Skin epidermis (tissue), 12 donors: ENCODE results near the gene ABAT.
"Not testable (repeated sequence)": the region's sequence is repeated elsewhere in the genome, so short reads cannot be mapped to it uniquely, and the experiment has no call there.

Experiments
- H3K27ac ChIP-seq, 21 experiments: fragments of 200-600 bp; sonication (generic) in 11 of 21; one replicate each; pipeline ENCODE4 v1.5.0; 2020; ENCODE audit warnings: mild to moderate bottlenecking in 3 of 21, inconsistent platforms in 2 of 21, moderate library complexity in 2 of 21
- H3K4me3 ChIP-seq, 7 experiments: fragments of 200-600 bp; sonication (generic) in 2 of 7; one replicate each; pipeline ENCODE4 v1.5.0; 2020; ENCODE audit warnings: inconsistent platforms in 2 of 7, mild to moderate bottlenecking in 2 of 7, moderate library complexity in 1 of 7

ABAT gene

DNA sequence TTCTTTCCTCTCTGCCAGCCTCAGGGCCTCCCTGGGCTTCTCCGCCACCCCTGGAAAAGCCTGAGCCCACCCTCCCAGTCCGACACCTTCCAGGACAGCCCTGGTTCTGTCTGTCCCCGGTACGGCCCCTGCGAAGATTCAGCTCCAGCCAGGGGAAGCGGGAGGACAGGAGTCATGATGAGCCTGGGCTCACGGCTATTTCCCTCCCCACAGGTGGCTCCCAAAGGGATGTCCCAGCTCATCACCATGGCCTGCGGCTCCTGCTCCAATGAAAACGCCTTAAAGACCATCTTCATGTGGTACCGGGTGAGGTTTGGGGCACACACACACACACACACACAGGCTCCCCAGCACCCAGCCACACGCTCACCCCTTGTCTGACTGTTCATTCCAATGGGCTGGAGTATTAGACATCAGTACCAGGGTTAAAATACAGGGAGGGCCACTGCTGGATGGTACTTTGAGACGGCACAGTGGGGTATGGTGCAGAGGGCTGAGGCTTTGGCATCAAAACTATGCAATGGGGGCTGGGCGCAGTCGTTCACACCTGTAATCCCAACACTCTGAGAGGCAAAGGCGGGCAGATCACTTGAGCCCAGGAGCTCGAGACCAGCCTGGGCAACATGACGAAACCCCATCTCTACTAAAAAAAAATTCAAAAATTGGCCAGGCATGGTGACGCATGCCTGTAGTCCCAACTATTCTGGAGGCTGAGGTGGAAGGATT lies 90.3 kb downstream of the ABAT start:
- H3K4me3 ChIP-seq = no peak overlapping the region
- H3K27ac ChIP-seq = no peak overlapping the region

DNA sequence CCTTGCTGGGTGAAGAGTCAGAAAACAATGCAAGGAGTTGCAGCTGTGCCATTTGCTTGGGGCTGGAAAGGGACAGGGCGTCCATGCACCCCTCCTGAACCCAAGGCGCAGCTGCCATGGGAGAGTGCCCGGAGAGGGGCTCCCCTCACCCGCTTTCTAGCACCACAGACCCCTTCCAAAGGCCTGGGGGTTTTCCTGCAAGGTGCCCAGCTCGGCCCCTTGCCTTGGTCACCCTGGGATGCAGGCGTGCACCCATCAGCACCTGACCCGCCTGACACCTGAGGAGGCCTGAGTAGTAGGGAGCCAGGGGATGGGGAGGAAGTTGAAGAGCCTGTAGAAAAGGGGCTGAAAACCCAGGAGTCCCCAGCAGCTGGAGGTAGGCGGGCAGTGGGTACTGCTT lies 92.8 kb downstream of the ABAT start:
- Histone ChIP-seq H3K27ac (no peak overlapping the region), H3K4me3 (no peak overlapping the region)

DNA sequence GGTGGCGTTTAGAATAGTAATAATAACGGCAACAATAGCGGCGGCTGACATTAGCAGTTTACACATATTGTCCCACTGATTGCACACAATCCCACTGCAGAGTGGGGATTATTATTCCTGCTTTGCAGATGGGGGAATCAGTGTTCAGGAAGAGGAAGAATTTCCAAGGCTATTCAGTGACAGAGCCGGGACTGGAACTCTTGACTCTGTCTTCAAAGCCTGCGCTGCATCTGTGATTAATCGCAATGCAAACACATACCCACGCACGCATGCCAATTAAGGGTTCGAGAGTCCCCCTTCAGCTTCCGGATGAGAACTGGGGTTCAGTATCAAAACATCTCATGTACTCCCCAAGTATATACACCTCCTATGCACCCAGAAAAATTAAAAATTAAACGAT lies 93.9 kb downstream of the ABAT start:
- no peak overlapping the region for H3K4me3 ChIP-seq
- no peak overlapping the region for H3K27ac ChIP-seq

DNA sequence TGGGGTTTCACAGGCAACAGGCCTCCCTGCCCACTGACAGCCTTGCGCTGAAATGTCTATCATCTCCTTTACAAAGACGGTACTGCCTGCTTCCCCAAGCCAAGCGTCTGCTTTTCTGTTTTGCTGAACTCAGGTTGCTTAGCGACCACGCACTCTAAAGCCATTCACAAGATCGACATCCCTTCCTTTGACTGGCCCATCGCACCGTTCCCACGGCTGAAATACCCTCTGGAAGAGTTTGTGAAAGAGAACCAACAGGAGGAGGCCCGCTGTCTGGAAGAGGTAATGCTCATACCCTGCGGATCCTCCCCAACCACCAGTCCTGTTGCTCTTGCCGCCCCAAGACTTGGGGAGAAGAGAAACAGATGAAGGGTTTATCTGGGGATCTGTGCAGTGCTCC lies 94.3 kb downstream of the ABAT start:
- Histone ChIP-seq H3K4me3 (no peak overlapping the region), H3K27ac (no peak overlapping the region)

DNA sequence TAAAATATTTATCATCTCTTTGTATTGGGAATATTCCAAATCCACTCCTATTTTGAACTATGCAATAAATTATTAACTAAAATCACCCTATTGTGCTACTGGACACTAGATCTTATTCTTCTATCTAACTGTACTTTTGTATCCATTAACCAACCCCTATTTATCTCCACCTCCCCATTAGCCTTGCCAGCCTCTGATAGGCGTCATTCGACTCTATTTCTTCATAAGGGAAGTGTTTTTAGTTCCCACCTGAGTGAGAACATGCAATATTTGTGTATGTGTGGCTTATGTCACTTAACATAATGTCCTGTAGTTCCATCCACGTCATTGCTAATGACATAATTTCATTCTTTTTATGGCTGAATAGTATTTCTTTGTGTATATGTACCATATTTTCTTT lies 99.1 kb downstream of the ABAT start:
- no peak overlapping the region for H3K4me3 ChIP-seq
- H3K27ac ChIP-seq = no peak overlapping the region

DNA sequence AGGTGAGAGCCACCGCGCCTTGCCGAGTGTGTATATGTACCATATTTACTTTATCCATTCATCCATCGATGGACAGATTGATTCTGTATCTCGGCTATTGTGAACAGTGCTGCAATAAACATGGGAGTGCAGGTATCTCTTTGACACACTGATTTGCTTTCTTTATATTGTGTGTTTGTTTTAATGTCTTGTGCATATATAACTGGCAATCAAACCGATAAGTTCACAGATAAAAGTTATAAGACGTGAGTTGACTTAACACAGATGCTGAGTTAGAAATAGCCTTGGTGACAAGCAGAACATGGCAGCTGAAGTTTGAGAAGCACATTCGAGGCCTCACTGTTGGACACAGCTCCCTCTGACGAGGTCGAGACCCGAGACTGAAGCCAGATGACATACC lies 99.8 kb downstream of the ABAT start:
- Histone ChIP-seq H3K4me3 (no peak overlapping the region), H3K27ac (no peak overlapping the region)

- peak overlapping the region in 1 of 21 experiments; percentile 33 for H3K27ac ChIP-seq
- H3K4me3 ChIP-seq = no peak overlapping the region
Measured at GRCh38 chr16:8775359-8775758, 100.9 kb downstream of the ABAT start.

DNA sequence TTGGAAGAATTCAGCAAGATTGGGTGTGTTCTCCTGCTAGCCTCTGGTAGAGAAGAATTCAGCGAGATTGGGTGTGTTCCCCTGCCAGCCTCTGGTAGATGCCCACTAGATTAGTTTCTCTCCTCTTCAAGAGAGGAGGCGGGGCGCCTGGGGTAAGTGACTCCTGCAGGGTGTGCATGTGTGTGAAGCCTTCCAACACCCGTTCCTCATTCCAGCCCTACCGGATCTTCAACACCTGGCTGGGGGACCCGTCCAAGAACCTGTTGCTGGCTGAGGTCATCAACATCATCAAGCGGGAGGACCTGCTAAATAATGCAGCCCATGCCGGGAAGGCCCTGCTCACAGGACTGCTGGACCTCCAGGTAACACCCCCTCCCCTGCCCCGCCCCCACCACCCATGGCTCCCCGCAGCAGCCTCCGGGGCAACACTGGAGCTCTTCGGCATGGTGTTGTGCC lies 101.7 kb downstream of the ABAT start:
- H3K4me3 ChIP-seq = no peak overlapping the region

GRCh38 chr16:8777217-8777616 lies 102.8 kb downstream of the ABAT start:
- Histone ChIP-seq H3K4me3 (no peak overlapping the region), H3K27ac (no peak overlapping the region)

More for the DNA sequence above, 101.7 kb downstream of the ABAT start:
- H3K27ac ChIP-seq = peak overlapping the region in 1 of 21 experiments; percentile 33

- H3K4me3 ChIP-seq = no peak overlapping the region
- no peak overlapping the region for H3K27ac ChIP-seq
Measured at GRCh38 chr16:8781797-8782196, 107.4 kb downstream of the ABAT start.

- Histone ChIP-seq H3K4me3 (no peak overlapping the region), H3K27ac (no peak overlapping the region)
Measured at GRCh38 chr16:8782673-8783072, 108.3 kb downstream of the ABAT start.

DNA sequence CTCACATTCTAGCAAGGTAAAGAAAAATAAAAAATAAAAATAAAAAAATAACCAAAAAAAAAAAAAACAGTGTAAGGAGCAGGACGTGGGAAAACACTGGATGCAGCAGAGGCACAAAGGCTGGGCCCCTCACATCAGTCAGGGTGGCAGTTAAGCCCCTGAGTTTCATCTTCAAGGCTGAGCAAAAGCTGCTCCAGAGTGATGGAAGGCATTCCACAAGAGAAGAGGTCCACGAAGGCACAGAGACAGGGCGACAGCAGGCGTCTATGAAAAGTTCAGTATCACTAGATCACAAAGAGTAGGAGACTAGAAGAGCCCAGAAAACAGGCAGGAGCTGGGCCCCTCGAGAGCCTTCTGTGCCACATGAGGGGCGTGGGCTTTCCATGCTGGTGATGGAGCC lies 111.0 kb downstream of the ABAT start:
- Histone ChIP-seq H3K27ac (no peak overlapping the region), H3K4me3 (no peak overlapping the region)

GRCh38 chr16:8786316-8786715 lies 111.9 kb downstream of the ABAT start:
- not testable (repeated sequence) for H3K4me3 ChIP-seq, H3K27ac ChIP-seq

GRCh38 chr16:8788578-8789172 lies 114.3 kb downstream of the ABAT start:
- H3K27ac ChIP-seq = no peak overlapping the region

DNA sequence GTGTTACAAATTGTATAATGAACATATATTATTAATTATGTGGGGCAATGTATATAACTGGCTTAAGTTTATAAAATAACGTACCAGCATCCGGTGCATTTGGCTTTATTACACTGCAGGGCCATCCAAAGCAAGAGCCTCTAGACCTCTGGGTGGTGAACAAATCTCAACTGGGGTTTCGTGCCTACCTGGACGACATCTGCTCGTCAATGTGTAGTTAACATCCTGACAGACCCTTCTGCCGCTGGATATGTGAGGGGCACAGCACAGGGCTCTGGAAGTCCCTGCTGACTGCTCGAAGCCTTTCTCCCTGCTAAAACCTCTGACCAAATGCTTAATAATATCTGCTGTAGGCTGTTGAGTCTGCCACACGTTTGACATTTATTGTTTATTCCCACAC lies 120.7 kb downstream of the ABAT start:
- Histone ChIP-seq H3K27ac (no peak overlapping the region), H3K4me3 (no peak overlapping the region)

More at GRCh38 chr16:8788578-8789172, 114.3 kb downstream of the ABAT start:
- no peak overlapping the region for H3K4me3 ChIP-seq

- Histone ChIP-seq H3K4me3 (no peak overlapping the region), H3K27ac (no peak overlapping the region)
Measured at GRCh38 chr16:8795818-8796217, 121.4 kb downstream of the ABAT start.

GRCh38 chr16:8796469-8797363 lies 122.3 kb downstream of the ABAT start:
- Histone ChIP-seq H3K4me3 (peak overlapping the region; percentile 61 to 98 (median 88)), H3K27ac (peak overlapping the region in 19 of 21 experiments; percentile 42 to 97 (median 92))

GRCh38 chr16:8797364-8798173 lies 123.2 kb downstream of the ABAT start, which contains the start of the genes PMM2 and TMEM186:
PMM2 (plus strand) TSS chr16:8797839; CDS start chr16:8797883, 44 bp downstream.
TMEM186 (minus strand) TSS chr16:8797639; CDS start chr16:8797614, 25 bp downstream.
- Histone ChIP-seq H3K4me3 (peak within 1 kb of the TSS; percentile 61 to 98 (median 88)), H3K27ac (peak within 1 kb of the TSS; percentile 37 to 97 (median 92))

DNA sequence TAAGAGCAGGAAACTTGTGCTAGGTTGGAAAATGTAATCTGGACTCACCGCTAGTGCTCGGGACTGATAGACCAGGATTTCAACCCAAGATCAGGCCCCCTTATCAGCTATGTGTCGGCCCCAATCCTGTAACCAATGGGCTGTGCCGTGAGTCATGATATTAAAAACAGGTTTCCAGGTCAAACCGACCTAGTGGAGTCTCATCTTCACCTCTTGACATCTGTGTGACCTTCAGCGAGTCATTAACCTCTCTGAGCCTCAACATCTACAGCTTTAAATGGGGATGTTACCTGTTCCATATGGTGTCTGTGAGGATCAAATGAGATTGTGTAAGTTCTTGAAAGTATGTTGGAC lies 123.7 kb downstream of the ABAT start:
- H3K4me3 ChIP-seq = peak overlapping the region; percentile 61 to 98 (median 88)
- peak overlapping the region; percentile 37 to 97 (median 92) for H3K27ac ChIP-seq
